ENCODE measurements around the gene NAXD.

Gene NAXD

DNA sequence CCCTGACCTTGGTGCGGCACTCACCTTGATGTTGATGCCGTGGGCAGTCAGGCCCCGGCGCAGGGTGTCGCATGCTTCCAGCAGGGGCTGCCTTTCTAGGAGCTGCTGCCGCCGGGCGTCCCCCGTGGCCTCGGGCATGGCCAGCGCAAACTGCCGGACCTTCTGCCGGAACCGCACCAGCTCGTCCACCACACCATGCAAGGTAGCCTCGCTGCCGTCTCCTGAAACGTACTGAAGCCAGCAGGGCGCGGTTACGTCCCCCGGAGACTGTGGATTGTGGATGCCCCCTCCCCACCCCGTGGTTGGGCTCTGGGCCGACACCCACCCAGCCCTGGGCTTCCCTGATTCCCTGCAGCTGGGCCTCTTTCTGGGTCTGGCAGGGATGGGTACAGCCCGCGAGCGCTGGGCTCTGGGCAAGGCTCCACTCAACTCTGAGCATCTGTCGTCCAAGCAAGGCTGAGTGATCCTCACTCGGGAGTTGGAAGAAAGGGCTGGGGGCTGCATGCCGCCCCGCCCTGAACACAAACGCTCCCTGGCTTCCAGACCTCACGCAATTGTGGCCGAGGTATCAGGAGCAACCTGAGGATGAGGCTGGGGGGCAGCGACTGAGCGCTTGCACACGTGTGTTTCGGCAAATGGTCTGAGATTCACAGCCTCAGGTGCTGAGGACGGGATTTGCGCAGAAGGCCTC, 27.1 kb downstream of the NAXD start:
- CTCF ChIA-PET = no interaction called here
- no peak for TF ChIP-seq CTCF (conservative IDR thresholded peaks at IDR 0.05; ENCODE audit: low read depth)
- H3K27ac ChIP-seq = peak overlapping the region; percentile 48; the same call in 1 of the 2 replicates
- POLR2A ChIA-PET (ENCODE audit: low non-redundant PET) = no interaction called here
- DNase-seq (ENCODE audit: low spot score) = no peak

DNA sequence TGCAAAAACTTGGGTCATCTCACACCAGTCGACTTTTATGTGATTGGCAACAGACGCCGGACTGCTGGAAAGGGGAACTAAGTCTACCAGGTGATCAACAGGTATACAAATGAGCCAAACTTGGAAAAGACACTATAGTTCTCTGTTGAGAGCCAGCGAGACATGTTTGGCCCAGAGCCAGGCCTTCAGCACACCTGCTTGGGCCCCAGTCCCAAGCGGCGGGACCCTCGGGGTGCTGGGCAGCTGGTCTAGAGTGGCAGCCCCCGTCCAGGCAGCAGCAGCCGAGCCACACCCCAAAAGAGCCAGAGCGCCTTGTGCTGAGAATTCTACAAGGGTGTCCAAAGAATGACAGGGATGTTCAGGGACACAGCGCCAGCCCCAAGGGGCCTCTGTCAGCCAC, 28.0 kb downstream of the NAXD start:
- no peak for DNase-seq (ENCODE audit: low spot score)
- no peak for TF ChIP-seq CTCF (conservative IDR thresholded peaks at IDR 0.05; ENCODE audit: low read depth)
- ChIA-PET CTCF (no interaction called here), POLR2A (ENCODE audit: low non-redundant PET) (no interaction called here)
- H3K27ac ChIP-seq = no peak overlapping the region

GRCh38 chr13:110643768-110644421, 28.6 kb downstream of the NAXD start:
- POLR2A ChIA-PET (ENCODE audit: low non-redundant PET) = no interaction called here
- H3K27ac ChIP-seq = peak overlapping the region; percentile 20; the same call in 1 of the 2 replicates
- DNase-seq (ENCODE audit: low spot score) = no peak
- no peak for TF ChIP-seq CTCF (conservative IDR thresholded peaks at IDR 0.05; ENCODE audit: low read depth)
- CTCF ChIA-PET = no interaction called here

DNA sequence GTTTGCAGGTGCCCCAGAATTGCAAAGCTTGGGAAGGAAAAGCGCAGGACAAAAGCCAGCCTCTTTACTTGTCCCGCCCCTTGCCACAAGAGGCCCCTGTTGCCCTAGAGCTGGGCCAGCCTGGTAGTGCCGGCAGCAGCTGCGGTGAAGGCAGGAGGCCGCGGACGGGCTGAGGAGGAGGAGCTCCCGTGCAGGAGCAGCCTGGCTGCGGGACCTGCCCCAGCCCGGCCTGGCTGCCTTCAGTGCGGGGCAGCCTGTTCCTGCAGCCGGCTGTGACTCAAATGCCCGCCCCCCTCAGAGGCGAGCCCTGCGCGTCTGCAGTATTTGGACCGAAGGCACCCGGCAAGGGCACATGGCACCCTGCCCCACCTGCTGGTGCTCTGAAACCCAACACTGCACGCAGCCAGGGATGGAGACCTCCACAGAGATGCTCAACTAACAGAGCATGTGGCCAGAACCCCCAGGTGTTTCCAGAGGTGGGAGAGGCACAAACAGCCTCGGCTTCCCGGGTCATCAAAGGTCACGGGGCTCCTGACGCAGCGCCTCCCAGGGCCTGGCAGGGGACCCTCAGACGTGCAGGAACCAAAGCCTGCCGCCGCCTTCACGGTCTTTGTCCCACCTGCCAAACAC, 29.7 kb downstream of the NAXD start:
- DNase-seq (ENCODE audit: low spot score) = no peak
- POLR2A ChIA-PET (ENCODE audit: low non-redundant PET) = no interaction called here
- H3K27ac ChIP-seq = peak overlapping the region; percentile 9; the same call in 1 of the 2 replicates
- CTCF ChIA-PET = no interaction called here
- TF ChIP-seq CTCF (conservative IDR thresholded peaks at IDR 0.05; ENCODE audit: low read depth) = no peak

GRCh38 chr13:110645750-110646149, 30.4 kb downstream of the NAXD start:
- no peak for DNase-seq (ENCODE audit: low spot score)
- ChIA-PET CTCF (no interaction called here), POLR2A (ENCODE audit: low non-redundant PET) (no interaction called here)
- H3K27ac ChIP-seq = peak overlapping the region; percentile 9; the same call in 1 of the 2 replicates
- no peak for TF ChIP-seq CTCF (conservative IDR thresholded peaks at IDR 0.05; ENCODE audit: low read depth)

DNA sequence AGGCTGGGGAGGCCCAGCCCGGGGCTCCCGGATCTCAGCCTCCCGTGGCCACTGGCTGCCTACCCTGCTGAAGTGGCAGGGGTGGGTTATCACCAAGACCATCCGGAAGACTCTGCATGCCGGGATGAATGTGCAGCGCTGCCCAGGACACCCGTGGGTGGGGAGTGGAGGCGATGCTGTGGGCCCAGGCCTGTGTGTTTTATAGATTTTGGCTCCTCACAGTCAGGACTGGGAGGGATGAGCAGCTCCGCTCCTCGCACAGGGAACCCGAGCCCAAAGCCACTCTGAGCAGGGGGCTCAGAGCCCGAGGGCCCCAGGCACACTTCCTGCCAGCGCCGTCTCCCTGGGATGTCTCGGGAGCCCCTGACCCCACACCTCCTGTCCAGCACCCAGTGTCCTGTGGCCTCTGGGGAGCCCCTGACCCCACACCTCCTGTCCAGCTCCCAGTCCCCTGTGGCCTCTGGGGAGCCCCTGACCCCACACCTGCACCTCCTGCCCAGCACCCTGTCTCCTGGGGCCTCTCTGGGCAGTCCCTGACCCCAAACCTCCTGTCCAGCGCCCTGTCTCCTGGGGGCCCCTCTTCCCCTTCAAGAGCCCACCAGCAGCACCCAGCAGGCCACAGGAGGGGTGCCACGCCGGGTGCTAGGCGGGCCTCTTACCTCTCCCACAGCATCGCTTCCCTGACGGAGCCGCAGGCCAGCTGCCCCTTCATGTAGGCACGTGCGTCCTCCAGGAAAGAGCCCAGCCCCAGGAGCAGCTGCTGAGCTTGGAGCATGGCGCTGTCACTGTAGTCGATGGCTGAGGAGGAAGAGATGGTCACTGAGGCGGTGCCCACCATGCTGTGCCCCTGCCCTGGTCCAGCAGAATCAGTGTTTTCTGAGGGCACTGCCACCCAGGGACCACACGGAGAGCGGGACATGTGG, 31.4 kb downstream of the NAXD start:
- ChIA-PET POLR2A (ENCODE audit: low non-redundant PET) (no interaction called here), CTCF (no interaction called here)
- peak overlapping the region; percentile 9; the same call in 1 of the 2 replicates for H3K27ac ChIP-seq
- no peak for DNase-seq (ENCODE audit: low spot score)
- no peak for TF ChIP-seq CTCF (conservative IDR thresholded peaks at IDR 0.05; ENCODE audit: low read depth)
